Hepatic stellate cell (primary cell): ENCODE results near the gene BCL2L11.

Experiments used
- DNase-seq: peaks from one replicate; pipeline ENCODE4 v3.0.0; 2011; ENCODE audit warnings: low spot score

The BCL2L11 gene

GRCh38 chr2:111191877-111192276 is 71.2 kb downstream of the BCL2L11 start:
- DNase-seq, result no peak

DNA sequence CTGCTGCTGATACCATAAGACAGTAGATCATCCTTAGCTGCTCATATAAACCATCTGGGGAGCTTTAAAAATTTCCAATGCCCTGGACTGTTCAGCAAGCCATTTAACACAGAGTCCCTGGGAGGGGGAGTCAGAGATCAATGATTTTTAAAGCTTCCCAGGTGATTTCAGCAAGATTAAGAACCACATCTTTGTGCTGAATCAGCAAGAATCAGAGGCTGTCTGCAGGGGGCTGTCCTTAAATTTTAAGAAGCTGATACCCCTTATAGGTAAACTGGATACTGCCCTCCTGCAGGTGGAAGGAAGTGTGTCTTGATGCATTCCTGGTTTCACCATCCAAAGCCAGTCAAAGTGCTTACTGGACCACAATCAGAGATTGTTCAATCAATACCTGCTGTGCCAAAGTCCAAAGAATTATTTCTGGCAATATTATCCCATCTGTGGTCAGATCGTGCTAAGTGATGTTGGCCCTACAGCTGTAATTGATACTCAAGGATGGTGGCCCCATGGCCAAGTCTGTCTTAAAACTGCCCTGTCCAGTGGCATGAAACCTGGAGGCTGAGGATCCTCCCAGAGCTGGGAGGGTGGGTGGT is 72.2 kb downstream of the BCL2L11 start:
- no peak for DNase-seq

- DNase-seq, result no peak
These were observed 74.3 kb downstream of the BCL2L11 start for GRCh38 chr2:111194835-111195621.

- DNase-seq, result no peak
These were observed 75.7 kb downstream of the BCL2L11 start for GRCh38 chr2:111196435-111196834.

GRCh38 chr2:111198701-111199100 is 78.0 kb downstream of the BCL2L11 start:
- DNase-seq, result no peak

DNA sequence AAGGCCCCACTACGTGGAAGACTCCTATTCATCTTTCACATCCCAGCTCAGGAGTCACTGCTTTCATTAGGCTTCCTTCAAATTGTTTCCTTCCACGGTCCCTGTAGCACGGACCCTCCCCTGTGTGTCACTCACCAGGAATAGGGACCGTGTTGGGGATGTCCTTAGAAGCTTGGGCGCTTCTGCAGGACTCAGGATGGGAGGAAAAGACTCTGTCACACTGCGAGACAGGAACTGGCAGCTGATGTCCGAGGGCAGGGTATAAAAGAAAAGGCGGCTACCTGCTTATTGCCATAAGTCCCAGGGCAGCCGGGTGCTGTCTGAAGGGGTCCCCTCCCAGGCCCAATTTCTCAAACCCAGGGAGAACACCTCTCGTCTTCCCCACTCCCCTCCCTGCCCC is 79.1 kb downstream of the BCL2L11 start:
- DNase-seq, result no peak

GRCh38 chr2:111200333-111200881 is 79.7 kb downstream of the BCL2L11 start:
- no peak for DNase-seq

DNA sequence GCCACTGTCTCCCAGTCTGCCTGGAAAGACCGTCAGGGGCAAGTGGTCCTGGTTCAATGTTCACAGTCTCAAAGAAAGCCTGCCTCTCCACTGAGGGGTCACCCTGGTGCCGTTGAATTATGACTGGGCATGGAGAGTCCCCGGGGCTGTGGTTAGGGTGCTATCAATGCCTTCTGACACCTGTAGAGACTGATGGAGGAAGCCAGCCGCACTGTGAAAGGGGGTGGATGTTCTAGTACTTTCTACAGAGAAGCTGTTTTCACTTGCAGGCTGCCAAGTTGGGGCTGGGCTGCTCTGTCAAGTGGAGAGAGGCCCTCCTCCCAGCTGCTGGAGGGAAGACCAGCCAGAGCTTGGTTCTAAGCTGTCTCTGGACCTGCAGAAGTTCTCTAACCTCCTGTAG is 80.5 kb downstream of the BCL2L11 start:
- no peak for DNase-seq

- DNase-seq, result no peak
These were observed 81.7 kb downstream of the BCL2L11 start for GRCh38 chr2:111202266-111203040.

DNA sequence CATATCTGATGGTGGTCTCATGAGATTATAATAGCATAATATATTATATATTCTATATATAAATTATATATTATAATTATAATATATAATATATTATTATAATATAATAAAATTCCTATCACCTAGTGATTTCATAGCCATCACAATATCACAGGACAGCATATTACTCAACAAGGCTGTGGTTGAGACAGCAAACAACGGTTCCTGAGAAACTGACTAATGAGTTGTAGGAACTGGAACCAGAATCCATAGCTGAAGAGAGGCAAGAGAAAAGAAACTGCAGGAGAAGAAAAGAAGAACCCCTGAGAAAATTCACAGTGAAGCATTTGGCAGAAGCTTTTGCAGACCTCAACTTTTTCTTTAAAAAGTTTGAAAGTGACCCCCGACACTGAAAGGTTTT is 84.0 kb downstream of the BCL2L11 start:
- no peak for DNase-seq

GRCh38 chr2:111205774-111206173 is 85.1 kb downstream of the BCL2L11 start:
- no peak for DNase-seq

GRCh38 chr2:111207851-111208250 is 87.1 kb downstream of the BCL2L11 start:
- DNase-seq, result no peak

GRCh38 chr2:111208639-111209038 is 87.9 kb downstream of the BCL2L11 start:
- no peak for DNase-seq

GRCh38 chr2:111209045-111209514 is 88.4 kb downstream of the BCL2L11 start:
- DNase-seq, result no peak

GRCh38 chr2:111210036-111210435 is 89.3 kb downstream of the BCL2L11 start:
- no peak for DNase-seq

GRCh38 chr2:111213877-111214276 is 93.2 kb downstream of the BCL2L11 start:
- no peak for DNase-seq

DNA sequence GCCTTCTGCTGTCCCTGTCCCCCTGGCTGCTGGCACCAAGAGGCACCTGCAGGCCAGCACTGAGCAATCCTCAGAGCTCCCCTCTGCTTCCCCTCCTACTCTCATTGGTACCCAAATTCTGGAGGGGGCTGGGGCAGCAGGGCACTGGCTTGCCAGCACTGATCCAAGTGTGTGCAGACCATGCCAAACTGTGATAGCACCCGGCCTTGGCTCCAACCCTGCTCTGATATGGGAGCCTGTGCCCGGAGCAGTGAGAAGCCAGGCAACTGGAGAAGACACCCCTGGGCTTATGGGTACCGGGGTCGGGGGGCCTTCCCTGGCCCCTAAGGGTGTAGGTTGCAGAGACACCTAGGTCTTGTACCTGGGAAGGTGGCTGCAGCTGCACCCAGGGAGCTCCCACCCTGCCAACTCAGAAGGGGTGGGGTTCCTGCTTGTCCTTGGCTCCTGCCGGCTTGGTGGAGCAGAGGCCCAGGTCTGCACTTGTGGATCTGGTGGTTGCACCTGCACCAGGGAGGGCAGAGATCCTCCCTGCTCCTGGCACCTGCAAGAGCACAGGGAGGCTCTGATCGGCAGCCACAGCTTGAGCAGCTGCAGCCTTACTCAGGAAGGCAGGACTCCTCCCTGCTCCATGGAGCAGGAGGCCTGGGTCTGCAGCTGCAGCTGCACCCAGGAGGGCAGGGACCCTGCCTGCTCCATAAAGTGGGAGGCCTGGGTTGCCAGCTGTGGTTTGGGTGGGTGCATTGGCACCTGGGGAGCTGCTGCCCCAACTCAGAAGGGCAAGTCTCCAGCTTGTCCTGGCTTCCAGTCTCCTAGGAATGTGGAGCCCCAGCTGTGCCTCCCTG is 96.3 kb downstream of the BCL2L11 start:
- no peak for DNase-seq
